ENCODE data around the gene RNF26. TPM values are rescaled to one million over a fixed set of nuclear protein-coding genes. Genes with fewer than 3 reads are reported as not detected.

Gene RNF26
- total and polyA plus RNA-seq, 2 of the 4 experiments (the other 2 are of a cell fraction): 3.4 to 36.7 TPM

GRCh38 chr11:119330237-119330636 is 4.1 kb upstream of the RNF26 start:
- CTCF ChIA-PET: no interaction called here
- no peak overlapping the region for H4K5ac ChIP-seq (ENCODE audit: low read depth, low read length)
- in situ Hi-C loops (cut with MboI; ENCODE audit: low sequenced_read_pairs): no loop called here
- no peak overlapping the region for H2BK120ac ChIP-seq (ENCODE audit: low read depth, low read length)
- H3K79me1 ChIP-seq (ENCODE audit: low read depth in 1 of 2, low read length in 2 of 2): peaks cover 6 to 8% of the 10 kb centered on the region in 2 experiments; a peak in 3 of 4 replicates
- H3K14ac ChIP-seq (replicated peaks; ENCODE audit: low read depth, low read length): no peak overlapping the region
- H4K91ac ChIP-seq (ENCODE audit: insufficient read depth, low read depth, low read length): no peak overlapping the region
- no CpG with 5 or more reads among the region's 1 CpG for WGBS, 2 experiments (ENCODE audit: extremely low coverage in 2 of 2, insufficient read length in 1 of 2)
- BruUV-seq (replicated peaks): no TSS peak
- no peak overlapping the region for H2BK15ac ChIP-seq (ENCODE audit: low read depth, low read length)
- ATAC-seq (ENCODE audit: low read depth): no peak
- no peaks in the 10 kb centered on the region for H3K27me3 ChIP-seq (ENCODE audit: control insufficient read depth, insufficient read depth, low read length)
- H2AFZ ChIP-seq (replicated peaks; ENCODE audit: low read length, poor library complexity): no peak overlapping the region
- H3K4me3 ChIP-seq (ENCODE audit: insufficient read depth, low read depth, low read length): no peak overlapping the region
- H2BK5ac ChIP-seq (ENCODE audit: low read depth, low read length, poor library complexity, severe bottlenecking): no peak overlapping the region
- H2BK20ac ChIP-seq (ENCODE audit: low read depth, low read length): no peak overlapping the region
- no peak overlapping the region for H2AK5ac ChIP-seq (ENCODE audit: low read depth, low read length)
- H3K36me3 ChIP-seq (ENCODE audit: control insufficient read depth, insufficient read depth, low read length): no peaks in the 10 kb centered on the region
- no peaks in the 10 kb centered on the region for H4K20me1 ChIP-seq (ENCODE audit: insufficient read depth, low read length)
- H3K56ac ChIP-seq (ENCODE audit: extremely low read depth, insufficient read depth, low read length): no peak overlapping the region
- no peak overlapping the region for H3K23ac ChIP-seq (ENCODE audit: low read depth, low read length)
- intact Hi-C loops (cut with micrococcal nuclease): no loop called here
- no peak overlapping the region for H4K8ac ChIP-seq (ENCODE audit: low read depth in 2 of 2, low read length in 2 of 2)
- dilution Hi-C loops (cut with HindIII; ENCODE audit: low sequenced_read_pairs, unreplicated experiment): no loop called here
- TF ChIP-seq RAD21 (IDR thresholded peaks at IDR 0.05; ENCODE audit: low read length) (no peak), CTCF (conservative IDR thresholded peaks at IDR 0.05; ENCODE audit: low read depth, low read length) (no peak), POLR2A (IDR thresholded peaks at IDR 0.05; ENCODE audit: low read depth, low read length) (no peak), CHD1 (IDR thresholded peaks at IDR 0.05; ENCODE audit: low read depth, low read length) (no peak), MAFK (IDR thresholded peaks at IDR 0.05; ENCODE audit: low read depth, low read length) (no peak), SMC3 (IDR thresholded peaks at IDR 0.05; ENCODE audit: low read depth, low read length) (no peak), MAZ (IDR thresholded peaks at IDR 0.05; ENCODE audit: borderline replicate concordance, low read depth, low read length) (no peak), FOS (IDR thresholded peaks at IDR 0.05; ENCODE audit: low read depth, low read length) (no peak), MXI1 (IDR thresholded peaks at IDR 0.05; ENCODE audit: borderline replicate concordance, low read depth, low read length) (no peak), CEBPB (IDR thresholded peaks at IDR 0.05; ENCODE audit: low read depth, low read length) (no peak), NFE2L2 (IDR thresholded peaks at IDR 0.05; ENCODE audit: low read depth, low read length) (no peak), BHLHE40 (IDR thresholded peaks at IDR 0.05; ENCODE audit: low read depth, low read length) (no peak), RCOR1 (IDR thresholded peaks at IDR 0.05; ENCODE audit: insufficient replicate concordance, low read length) (no peak), RFX5 (IDR thresholded peaks at IDR 0.05; ENCODE audit: low read depth, low read length) (no peak)
- TF ChIP-seq, protein P1, sequence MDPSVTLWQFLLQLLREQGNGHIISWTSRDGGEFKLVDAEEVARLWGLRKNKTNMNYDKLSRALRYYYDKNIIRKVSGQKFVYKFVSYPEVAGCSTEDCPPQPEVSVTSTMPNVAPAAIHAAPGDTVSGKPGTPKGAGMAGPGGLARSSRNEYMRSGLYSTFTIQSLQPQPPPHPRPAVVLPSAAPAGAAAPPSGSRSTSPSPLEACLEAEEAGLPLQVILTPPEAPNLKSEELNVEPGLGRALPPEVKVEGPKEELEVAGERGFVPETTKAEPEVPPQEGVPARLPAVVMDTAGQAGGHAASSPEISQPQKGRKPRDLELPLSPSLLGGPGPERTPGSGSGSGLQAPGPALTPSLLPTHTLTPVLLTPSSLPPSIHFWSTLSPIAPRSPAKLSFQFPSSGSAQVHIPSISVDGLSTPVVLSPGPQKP (IDR thresholded peaks at IDR 0.05; ENCODE audit: borderline replicate concordance, low read depth, low read length): no peak
- TF ChIP-seq, protein P2, sequence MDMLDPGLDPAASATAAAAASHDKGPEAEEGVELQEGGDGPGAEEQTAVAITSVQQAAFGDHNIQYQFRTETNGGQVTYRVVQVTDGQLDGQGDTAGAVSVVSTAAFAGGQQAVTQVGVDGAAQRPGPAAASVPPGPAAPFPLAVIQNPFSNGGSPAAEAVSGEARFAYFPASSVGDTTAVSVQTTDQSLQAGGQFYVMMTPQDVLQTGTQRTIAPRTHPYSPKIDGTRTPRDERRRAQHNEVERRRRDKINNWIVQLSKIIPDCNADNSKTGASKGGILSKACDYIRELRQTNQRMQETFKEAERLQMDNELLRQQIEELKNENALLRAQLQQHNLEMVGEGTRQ (IDR thresholded peaks at IDR 0.05; ENCODE audit: low read depth, low read length): no peak
- H3K9me1 ChIP-seq (ENCODE audit: insufficient read depth, low read length): peaks cover 8% of the 10 kb centered on the region
- POLR2A ChIA-PET (ENCODE audit: unreplicated experiment): no interaction called here
- no peak overlapping the region for H2AK9ac ChIP-seq (replicated peaks; ENCODE audit: low read depth, low read length, poor library complexity)
- H3K4ac ChIP-seq (ENCODE audit: low read depth, low read length): no peak overlapping the region
- no peak overlapping the region for H3K4me2 ChIP-seq (ENCODE audit: low read depth, low read length)
- DNase-seq: no peak
- H3K18ac ChIP-seq (ENCODE audit: low read depth, low read length): no peak overlapping the region
- no peak overlapping the region for H3K27ac ChIP-seq (ENCODE audit: insufficient read depth, low read length)
- H3K9me3 ChIP-seq (ENCODE audit: control insufficient read depth, insufficient read depth, low read length): no peaks in the 10 kb centered on the region
- peaks cover 3% of the 10 kb centered on the region; the same call in 1 of the 2 replicates for H3K4me1 ChIP-seq (ENCODE audit: control insufficient read depth, insufficient read depth, low read length)
- H3K9ac ChIP-seq (ENCODE audit: low read depth, low read length): no peak overlapping the region

Measured in IMR-90 (cell line).